HT1080 (cell line): ENCODE measurements around the gene PAQR5. TPM values are rescaled to one million over a fixed set of nuclear protein-coding genes. Genes with fewer than 3 reads are reported as not detected.
"Not testable (repeated sequence)": the region's sequence is repeated elsewhere in the genome, so short reads cannot be mapped to it uniquely, and the experiment has no call there.

Source experiments
- DNase-seq: peaks from one replicate; pipeline ENCODE4 v3.0.0-alpha.2; 2015; ENCODE audit warnings: low read depth
- total RNA-seq: library from RNA; depleted of rRNA; stranded (reverse); fragments of >200 nt; shearing (Covaris generic); gene quantifications from 2 replicates; pipeline ENCODE4 v1.2.3, GENCODE V29; 2014

Gene PAQR5
- total RNA-seq, 1 experiment from 2014 or later = 5.3 TPM

GRCh38 chr15:69346112-69346511 lies 47.4 kb downstream of the PAQR5 start:
- DNase-seq = peak; percentile 70

- no peak for DNase-seq
These were observed 52.6 kb downstream of the PAQR5 start for GRCh38 chr15:69351333-69351732.

GRCh38 chr15:69351884-69352283 lies 53.2 kb downstream of the PAQR5 start:
- no peak for DNase-seq

GRCh38 chr15:69357773-69358771 lies 59.4 kb downstream of the PAQR5 start:
- DNase-seq = peak; percentile 24

GRCh38 chr15:69358850-69359249 lies 60.1 kb downstream of the PAQR5 start:
- DNase-seq = no peak

- DNase-seq = no peak
These were observed 61.0 kb downstream of the PAQR5 start for GRCh38 chr15:69359722-69360121.

- no peak for DNase-seq
These were observed 61.9 kb downstream of the PAQR5 start for GRCh38 chr15:69360642-69361041.

- no peak for DNase-seq
These were observed 68.5 kb downstream of the PAQR5 start for GRCh38 chr15:69367236-69367635.

- DNase-seq = no peak
These were observed 70.9 kb downstream of the PAQR5 start for GRCh38 chr15:69369631-69370030.

- DNase-seq = no peak
These were observed 74.7 kb downstream of the PAQR5 start for GRCh38 chr15:69373406-69373805.

- no peak for DNase-seq
These were observed 76.6 kb downstream of the PAQR5 start for GRCh38 chr15:69375151-69375790.

- no peak for DNase-seq
These were observed 78.7 kb downstream of the PAQR5 start for GRCh38 chr15:69377216-69377970.

- DNase-seq = no peak
These were observed 81.5 kb downstream of the PAQR5 start for GRCh38 chr15:69380100-69380725.

- no peak for DNase-seq
These were observed 82.0 kb downstream of the PAQR5 start for GRCh38 chr15:69380726-69381105.

- DNase-seq = not testable (repeated sequence)
These were observed 83.5 kb downstream of the PAQR5 start for GRCh38 chr15:69382176-69382575.

- not testable (repeated sequence) for DNase-seq
These were observed 85.4 kb downstream of the PAQR5 start for GRCh38 chr15:69384066-69384465.

- no peak for DNase-seq
These were observed 86.2 kb downstream of the PAQR5 start for GRCh38 chr15:69384626-69385598.

GRCh38 chr15:69385831-69386230 lies 87.1 kb downstream of the PAQR5 start:
- DNase-seq = no peak

GRCh38 chr15:69386284-69386683 lies 87.6 kb downstream of the PAQR5 start:
- DNase-seq = no peak

- no peak for DNase-seq
These were observed 89.6 kb downstream of the PAQR5 start for GRCh38 chr15:69388260-69388705.
